ENCODE data around the gene MAJIN. TPM values are rescaled to one million over a fixed set of nuclear protein-coding genes. Genes with fewer than 3 reads are reported as not detected.

The MAJIN gene
- total and polyA plus RNA-seq, 10 of the 15 experiments (the other 5 are each of a cell fraction or from before 2014, with no cell fraction given), result 0.10 TPM; not detected in 9

- FAIRE-seq (no peak), ATAC-seq (no peak), DNase-seq (ENCODE audit: low read depth, low spot score) (no peak)
- ChIA-PET RAD21 (ENCODE audit: unreplicated experiment) (no interaction called here), SMC1A (ENCODE audit: uncharacterized antibody, unreplicated experiment) (interaction anchor here (0.6 to 1.3 kb wide), 2 partner anchors 12 to 705 kb away, joined by 3 to 4 read pairs; no protein-coding TSS in a partner anchor), CTCF (interaction anchor here (1.0 to 3.9 kb wide), 2 partner anchors 14 to 82 kb away, joined by 3 to 20 read pairs; partner anchors contain the start of gene ARL2), POLR2A (no interaction called here)
- Histone ChIP-seq H3K36me3 (ENCODE audit: control insufficient read depth in 2 of 2, insufficient read depth in 2 of 2, low read length in 1 of 2) (no peaks in the 10 kb centered on the region), H3K4me3 (no peak overlapping the region), H2AFZ (ENCODE audit: control insufficient read depth, low read depth, low read length) (no peak overlapping the region), H3K27me3 (replicated peaks in 1 of 2; ENCODE audit: control insufficient read depth in 2 of 2, insufficient read depth in 2 of 2, low read length in 1 of 2) (no peaks in the 10 kb centered on the region), H3K27ac (ENCODE audit: control insufficient read depth, insufficient read depth) (no peak overlapping the region), H3K79me2 (ENCODE audit: control insufficient read depth, insufficient read depth, low read length) (no peaks in the 10 kb centered on the region), H3K4me1 (ENCODE audit: control insufficient read depth, insufficient read depth, low read length) (peaks cover 8% of the 10 kb centered on the region), H3K9me3 (replicated peaks; ENCODE audit: control insufficient read depth, insufficient read depth, low read length) (no peaks in the 10 kb centered on the region), H4K20me1 (ENCODE audit: control insufficient read depth, insufficient read depth) (no peaks in the 10 kb centered on the region), H3K4me2 (ENCODE audit: control insufficient read depth, insufficient read depth) (no peak overlapping the region), H3K9ac (ENCODE audit: control insufficient read depth, insufficient read depth, low read length) (no peak overlapping the region)
- WGBS (ENCODE audit: insufficient coverage, insufficient replicate concordance, low lambda C conversion rate, missing lambda C conversion rate), result 17% methylated on average over 1 of the region's 1 CpG
- in situ Hi-C loops (cut with MboI), result no loop called here
- intact Hi-C loops (cut with micrococcal nuclease; ENCODE audit: unreplicated experiment), result no loop called here
- TF ChIP-seq, protein P1, sequence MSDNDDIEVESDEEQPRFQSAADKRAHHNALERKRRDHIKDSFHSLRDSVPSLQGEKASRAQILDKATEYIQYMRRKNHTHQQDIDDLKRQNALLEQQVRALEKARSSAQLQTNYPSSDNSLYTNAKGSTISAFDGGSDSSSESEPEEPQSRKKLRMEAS (IDR thresholded peaks at IDR 0.05; ENCODE audit: low read depth, low read length), result no peak
- TF ChIP-seq JUND (IDR thresholded peaks at IDR 0.05; ENCODE audit: low read depth, low read length) (no peak), FOXK2 (IDR thresholded peaks at IDR 0.05) (no peak), SMARCA5 (IDR thresholded peaks at IDR 0.05) (no peak), MYB (IDR thresholded peaks at IDR 0.05; ENCODE audit: borderline replicate concordance, low read depth, low read length) (no peak), RAD21 (IDR thresholded peaks at IDR 0.05; ENCODE audit: insufficient read depth, low read depth, low read length) (no peak), ZNF274 (IDR thresholded peaks at IDR 0.05; ENCODE audit: insufficient read depth, insufficient read length) (no peak), LARP7 (IDR thresholded peaks at IDR 0.05) (no peak), PRDM15 (CRISPR knock-in tag; IDR thresholded peaks at IDR 0.05) (no peak)
- TF ChIP-seq, protein P2, sequence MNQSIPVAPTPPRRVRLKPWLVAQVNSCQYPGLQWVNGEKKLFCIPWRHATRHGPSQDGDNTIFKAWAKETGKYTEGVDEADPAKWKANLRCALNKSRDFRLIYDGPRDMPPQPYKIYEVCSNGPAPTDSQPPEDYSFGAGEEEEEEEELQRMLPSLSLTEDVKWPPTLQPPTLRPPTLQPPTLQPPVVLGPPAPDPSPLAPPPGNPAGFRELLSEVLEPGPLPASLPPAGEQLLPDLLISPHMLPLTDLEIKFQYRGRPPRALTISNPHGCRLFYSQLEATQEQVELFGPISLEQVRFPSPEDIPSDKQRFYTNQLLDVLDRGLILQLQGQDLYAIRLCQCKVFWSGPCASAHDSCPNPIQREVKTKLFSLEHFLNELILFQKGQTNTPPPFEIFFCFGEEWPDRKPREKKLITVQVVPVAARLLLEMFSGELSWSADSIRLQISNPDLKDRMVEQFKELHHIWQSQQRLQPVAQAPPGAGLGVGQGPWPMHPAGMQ (IDR thresholded peaks at IDR 0.05; ENCODE audit: borderline replicate concordance), result no peak
- TF ChIP-seq, protein P3, sequence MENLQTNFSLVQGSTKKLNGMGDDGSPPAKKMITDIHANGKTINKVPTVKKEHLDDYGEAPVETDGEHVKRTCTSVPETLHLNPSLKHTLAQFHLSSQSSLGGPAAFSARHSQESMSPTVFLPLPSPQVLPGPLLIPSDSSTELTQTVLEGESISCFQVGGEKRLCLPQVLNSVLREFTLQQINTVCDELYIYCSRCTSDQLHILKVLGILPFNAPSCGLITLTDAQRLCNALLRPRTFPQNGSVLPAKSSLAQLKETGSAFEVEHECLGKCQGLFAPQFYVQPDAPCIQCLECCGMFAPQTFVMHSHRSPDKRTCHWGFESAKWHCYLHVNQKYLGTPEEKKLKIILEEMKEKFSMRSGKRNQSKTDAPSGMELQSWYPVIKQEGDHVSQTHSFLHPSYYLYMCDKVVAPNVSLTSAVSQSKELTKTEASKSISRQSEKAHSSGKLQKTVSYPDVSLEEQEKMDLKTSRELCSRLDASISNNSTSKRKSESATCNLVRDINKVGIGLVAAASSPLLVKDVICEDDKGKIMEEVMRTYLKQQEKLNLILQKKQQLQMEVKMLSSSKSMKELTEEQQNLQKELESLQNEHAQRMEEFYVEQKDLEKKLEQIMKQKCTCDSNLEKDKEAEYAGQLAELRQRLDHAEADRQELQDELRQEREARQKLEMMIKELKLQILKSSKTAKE (IDR thresholded peaks at IDR 0.05; ENCODE audit: low read depth, poor library complexity, severe bottlenecking), result no peak
- BruUV-seq (replicated peaks), result no TSS peak
These were observed 27.6 kb upstream of the MAJIN start for GRCh38 chr11:64999478-64999877.
